MCF 10A (cell line): ENCODE data around the gene STK33. TPM values are rescaled to one million over a fixed set of nuclear protein-coding genes. Genes with fewer than 3 reads are reported as not detected.

ENCODE experiments used
- BruUV-seq: library from RNA; stranded (reverse); fragments of 400-500 nt; replicated peaks from 2 replicates; lab custom pipeline; 2021; lab: Mats Ljungman, UMichigan
- CTCF ChIA-PET: fragments of 300-600 bp; sonication (Branson Sonifier 250); formaldehyde crosslinking; extraction: SDS; loops from one replicate; lab custom pipeline; 2021; ENCODE audit warnings: antibody characterized with exemption, inconsistent platforms; lab: Yijun Ruan, JAX
- POLR2A ChIA-PET: fragments of 300-600, 350-650 bp; sonication (Branson Sonifier 250); formaldehyde crosslinking; extraction: SDS; loops from one replicate; lab custom pipeline; 2020; ENCODE audit warnings: antibody characterized with exemption, inconsistent platforms; lab: Yijun Ruan, JAX
- DNase-seq: peaks from one replicate; pipeline ENCODE4 v3.0.0-alpha.2; 2018; ENCODE audit not compliant: unreplicated experiment
- H3K27ac Mint-ChIP-seq: one replicate; pipeline ENCODE4 v1.8.0; 2022; ENCODE audit warnings: mild to moderate bottlenecking, low read depth, mixed read lengths; ENCODE audit not compliant: unreplicated experiment
- H3K27me3 Mint-ChIP-seq: one replicate; pipeline ENCODE4 v1.8.0; 2022; ENCODE audit warnings: mixed read lengths; ENCODE audit not compliant: insufficient read depth, unreplicated experiment
- H3K36me3 Mint-ChIP-seq: one replicate; pipeline ENCODE4 v1.8.0; 2022; ENCODE audit warnings: mild to moderate bottlenecking, moderate library complexity, mixed read lengths; ENCODE audit not compliant: insufficient read depth, unreplicated experiment
- H3K4me1 Mint-ChIP-seq: one replicate; pipeline ENCODE4 v1.8.0; 2022; ENCODE audit warnings: mixed read lengths; ENCODE audit not compliant: insufficient read depth, unreplicated experiment
- H3K4me3 Mint-ChIP-seq: one replicate; pipeline ENCODE4 v1.8.0; 2022; ENCODE audit warnings: mild to moderate bottlenecking, moderate library complexity, mixed read lengths; ENCODE audit not compliant: unreplicated experiment
- H3K9me3 Mint-ChIP-seq: one replicate; pipeline ENCODE4 v1.8.0; 2022; ENCODE audit warnings: mixed read lengths; ENCODE audit not compliant: unreplicated experiment
- CTCF ChIP-seq: fragments of 200-600 bp; IDR thresholded peaks from one replicate; pipeline ENCODE4 v1.8.0; 2022; ENCODE audit warnings: antibody characterized with exemption, mild to moderate bottlenecking; ENCODE audit not compliant: unreplicated experiment
- intact Hi-C: fragments of 100-400 bp; cut with micrococcal nuclease; formaldehyde crosslinking; loops from 2 replicates; pipeline ENCODE4 v1.14.1; 2022
- total RNA-seq: library from RNA; stranded (reverse); gene quantifications from 2 replicates; pipeline ENCODE4 v1.2.3, GENCODE V29; 2022

The STK33 gene
- total RNA-seq, 1 experiment from 2014 or later, result 0.58 TPM

- no peak for DNase-seq
- intact Hi-C loops, result no loop called here
- BruUV-seq, result no TSS peak
- Mint-ChIP-seq H3K36me3 (no peaks in the 10 kb centered on the region), H3K27me3 (peaks cover 69% of the 10 kb centered on the region), H3K9me3 (no peaks in the 10 kb centered on the region), H3K27ac (no peak overlapping the region), H3K4me3 (no peak overlapping the region), H3K4me1 (no peaks in the 10 kb centered on the region)
- ChIA-PET POLR2A (no interaction called here), CTCF (interaction anchor here (0.6 to 0.8 kb wide), 2 partner anchors 274 to 1798 kb away, joined by 3 to 5 read pairs; no protein-coding TSS in a partner anchor)
- no peak for TF ChIP-seq CTCF
Observed at GRCh38 chr11:8372641-8373381, 221.2 kb downstream of the STK33 start.

GRCh38 chr11:8371516-8371884, 222.5 kb downstream of the STK33 start:
- intact Hi-C loops, result no loop called here
- H3K4me1 Mint-ChIP-seq, result no peaks in the 10 kb centered on the region
- no peak overlapping the region for H3K4me3 Mint-ChIP-seq
- no peaks in the 10 kb centered on the region for H3K9me3 Mint-ChIP-seq
- POLR2A ChIA-PET, result no interaction called here
- no TSS peak for BruUV-seq
- CTCF ChIA-PET, result interaction anchor here (0.9 kb wide), 1 partner anchor 21 kb away, joined by 4 read pairs; no protein-coding TSS in a partner anchor
- no peaks in the 10 kb centered on the region for H3K36me3 Mint-ChIP-seq
- peaks cover 56% of the 10 kb centered on the region for H3K27me3 Mint-ChIP-seq
- no peak for TF ChIP-seq CTCF
- no peak overlapping the region for H3K27ac Mint-ChIP-seq
- DNase-seq, result no peak

- H3K36me3 Mint-ChIP-seq, result no peaks in the 10 kb centered on the region
- ChIA-PET POLR2A (no interaction called here), CTCF (interaction anchor here (0.5 to 1.4 kb wide), 2 partner anchors 107 to 683 kb away, joined by 4 read pairs; partner anchors contain the start of gene LMO1)
- H3K27me3 Mint-ChIP-seq, result peaks cover 50% of the 10 kb centered on the region
- no peak overlapping the region for H3K27ac Mint-ChIP-seq
- TF ChIP-seq CTCF, result no peak
- H3K4me1 Mint-ChIP-seq, result no peaks in the 10 kb centered on the region
- no peak for DNase-seq
- no peaks in the 10 kb centered on the region for H3K9me3 Mint-ChIP-seq
- no TSS peak for BruUV-seq
- H3K4me3 Mint-ChIP-seq, result no peak overlapping the region
- intact Hi-C loops, result no loop called here
Observed at GRCh38 chr11:8370812-8371515, 223.1 kb downstream of the STK33 start.

- Mint-ChIP-seq H3K4me1 (no peaks in the 10 kb centered on the region), H3K4me3 (no peak overlapping the region), H3K27me3 (peaks cover 38% of the 10 kb centered on the region), H3K36me3 (no peaks in the 10 kb centered on the region), H3K9me3 (no peaks in the 10 kb centered on the region), H3K27ac (no peak overlapping the region)
- CTCF ChIA-PET, result interaction anchor here (0.7 to 1.4 kb wide), 5 partner anchors 34 to 1268 kb away, joined by 3 to 7 read pairs (median 4); partner anchors contain the start of gene LMO1
- intact Hi-C loops, result no loop called here
- no TSS peak for BruUV-seq
- POLR2A ChIA-PET, result interaction anchor here (0.6 kb wide), 1 partner anchor 214 kb away, joined by 3 read pairs; no protein-coding TSS in a partner anchor
- DNase-seq, result no peak
- TF ChIP-seq CTCF, result no peak
Observed at GRCh38 chr11:8369592-8370205, 224.3 kb downstream of the STK33 start.
